HG03175 (cell line): ENCODE data around the gene RBCK1.

Experiments
- ATAC-seq: cut with Tn5 transposase; IDR thresholded peaks from one replicate; pipeline ENCODE4 v1.9.1; 2021; ENCODE audit warnings: mild to moderate bottlenecking, moderate library complexity; ENCODE audit not compliant: unreplicated experiment

The RBCK1 gene

DNA sequence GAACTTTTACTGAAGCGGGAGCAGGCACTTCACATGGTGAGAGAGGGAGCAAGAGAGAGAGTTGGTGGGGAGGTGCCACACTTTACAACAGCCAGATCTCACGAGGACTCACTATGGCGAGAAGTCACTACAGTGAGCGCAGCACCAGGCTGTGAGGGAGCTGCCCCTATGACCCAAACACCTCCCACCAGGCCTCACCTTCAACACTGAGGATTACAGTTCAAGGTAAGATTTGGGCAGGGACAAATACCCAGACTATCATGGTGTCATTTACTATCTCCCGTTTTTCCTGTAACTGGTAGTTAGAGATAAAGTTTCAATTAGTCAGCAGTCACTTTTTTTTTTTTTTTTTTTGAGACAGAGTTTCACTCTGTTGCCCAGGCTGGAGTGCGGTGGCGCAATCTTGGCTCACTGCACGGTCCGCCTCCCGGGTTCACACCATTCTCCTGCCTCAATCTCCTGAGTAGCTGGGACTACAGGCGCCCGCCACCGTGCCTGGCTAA is 7.8 kb downstream of the RBCK1 start:
- no peak for ATAC-seq

DNA sequence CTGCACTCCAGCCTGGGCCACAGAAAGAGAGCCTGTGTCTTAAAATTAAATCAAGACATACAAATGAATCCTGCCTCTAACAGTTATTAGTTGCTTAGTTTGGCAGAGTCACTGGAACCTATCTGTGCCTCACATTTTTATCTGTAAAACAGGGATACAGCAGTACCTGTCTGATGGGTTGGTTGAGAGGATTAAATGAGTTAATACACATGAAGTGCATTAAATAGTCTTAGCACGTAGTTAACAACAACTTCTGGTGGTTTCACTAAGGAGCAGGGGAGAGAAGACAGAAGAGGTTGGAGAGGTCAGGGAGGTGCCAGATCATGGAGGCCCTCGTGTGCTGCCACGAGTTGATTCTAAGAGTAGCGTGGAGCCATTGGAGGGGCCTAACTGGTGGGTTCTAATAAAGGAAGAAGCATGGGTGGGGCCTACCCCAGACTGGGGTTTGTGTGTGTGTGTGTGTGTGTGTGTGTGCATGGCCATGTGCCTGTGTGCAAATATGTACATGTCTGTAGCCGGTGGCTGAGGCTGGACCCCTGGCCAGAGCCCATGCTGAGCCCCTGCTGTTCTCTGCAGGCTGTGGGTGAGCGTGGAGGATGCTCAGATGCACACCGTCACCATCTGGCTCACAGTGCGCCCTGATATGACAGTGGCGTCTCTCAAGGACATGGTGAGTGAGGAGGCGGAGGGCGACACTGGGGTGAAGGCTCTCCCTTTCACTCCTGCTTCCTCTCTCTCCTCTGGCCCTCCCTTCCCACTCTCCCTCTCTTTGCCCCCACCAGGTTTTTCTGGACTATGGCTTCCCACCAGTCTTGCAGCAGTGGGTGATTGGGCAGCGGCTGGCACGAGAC is 9.1 kb downstream of the RBCK1 start:
- ATAC-seq = no peak

DNA sequence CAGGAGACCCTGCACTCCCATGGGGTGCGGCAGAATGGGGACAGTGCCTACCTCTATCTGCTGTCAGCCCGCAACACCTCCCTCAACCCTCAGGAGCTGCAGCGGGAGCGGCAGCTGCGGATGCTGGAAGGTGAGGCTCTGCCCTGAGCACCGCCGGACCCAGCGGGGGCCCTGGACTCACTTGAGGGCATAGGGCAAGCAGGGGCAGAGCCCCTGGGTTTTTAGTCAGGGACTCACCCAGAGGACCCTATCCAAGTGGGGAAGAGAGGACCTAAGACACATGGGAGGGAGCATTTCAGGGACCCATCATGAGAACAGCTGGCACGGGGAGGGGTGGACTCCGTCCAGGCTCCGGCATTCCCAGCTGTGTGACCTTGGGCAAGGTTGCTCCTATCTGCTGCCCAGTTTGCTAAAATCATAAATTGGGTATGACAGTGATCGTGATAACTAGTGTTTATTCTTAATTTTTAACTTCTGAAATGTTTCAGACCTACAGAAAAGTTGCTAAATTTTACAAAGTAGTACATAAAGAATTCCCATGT is 9.8 kb downstream of the RBCK1 start:
- no peak for ATAC-seq

DNA sequence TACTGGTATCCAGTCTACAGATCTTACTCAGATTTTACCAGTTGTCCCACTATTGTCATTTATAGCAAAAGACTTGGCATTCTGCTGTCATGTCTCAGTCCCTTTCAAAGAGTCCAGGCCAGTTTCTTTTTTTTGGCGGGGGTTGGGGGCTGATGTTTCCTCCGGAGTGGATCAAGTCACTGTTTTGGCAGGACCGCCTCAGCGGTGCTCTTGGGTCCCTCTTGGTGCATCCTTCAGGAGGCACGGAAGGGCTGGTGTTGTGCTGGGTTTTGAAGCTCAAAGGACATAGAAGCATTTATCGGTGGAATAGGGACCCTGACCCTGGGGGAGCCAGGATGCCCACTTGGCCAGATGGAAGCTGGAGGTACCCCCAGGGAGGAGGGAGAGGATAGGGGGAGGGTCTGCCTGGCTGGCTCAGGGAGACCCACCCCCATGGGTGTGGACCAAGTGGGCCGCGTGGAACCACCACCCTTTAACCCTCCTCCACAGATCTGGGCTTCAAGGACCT is 10.8 kb downstream of the RBCK1 start:
- no peak for ATAC-seq

DNA sequence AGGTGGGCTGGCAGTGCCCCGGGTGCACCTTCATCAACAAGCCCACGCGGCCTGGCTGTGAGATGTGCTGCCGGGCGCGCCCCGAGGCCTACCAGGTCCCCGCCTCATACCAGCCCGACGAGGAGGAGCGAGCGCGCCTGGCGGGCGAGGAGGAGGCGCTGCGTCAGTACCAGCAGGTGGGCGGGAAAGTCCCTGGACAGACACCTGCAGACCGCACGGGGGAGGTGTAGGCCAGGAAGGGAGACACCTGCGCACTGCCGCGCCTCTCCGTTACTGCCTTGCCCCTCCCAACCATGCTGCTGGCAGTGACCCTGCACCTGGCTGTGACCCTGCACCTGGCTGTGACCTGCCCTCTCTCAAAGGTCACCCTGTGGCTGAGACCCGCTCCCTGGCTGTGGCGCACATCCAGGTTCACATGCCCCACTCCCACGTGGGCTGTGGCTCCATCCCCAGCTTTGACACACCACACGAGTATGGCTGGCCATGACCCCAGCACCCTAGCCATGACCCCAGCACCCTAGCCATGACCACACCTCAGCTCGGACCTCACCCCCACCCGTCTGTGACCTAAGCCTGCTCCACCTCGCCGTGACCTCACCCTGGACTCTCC is 11.6 kb downstream of the RBCK1 start:
- ATAC-seq = no peak

DNA sequence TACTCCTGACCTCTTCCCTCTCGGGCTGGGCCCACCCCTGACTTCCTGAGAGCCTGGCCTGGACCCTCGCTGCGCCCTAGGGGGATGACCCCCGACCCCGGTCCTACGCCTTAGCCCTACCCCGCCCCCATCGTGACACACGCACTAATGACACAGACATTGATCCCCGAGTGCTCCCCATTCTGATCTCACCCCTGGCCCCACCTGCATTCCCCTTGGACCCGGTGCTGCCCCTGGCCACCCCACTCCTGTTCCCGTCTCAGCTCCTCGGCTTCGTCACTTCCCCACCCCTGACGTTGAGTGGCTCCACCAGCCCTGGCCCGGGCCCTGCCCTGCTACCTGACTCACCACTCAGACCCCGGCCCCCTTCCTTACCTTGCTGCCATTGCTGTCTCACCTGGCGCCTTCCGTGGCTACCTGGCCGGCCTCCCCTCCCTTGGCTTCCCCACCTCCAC is 12.1 kb downstream of the RBCK1 start:
- ATAC-seq = no peak

DNA sequence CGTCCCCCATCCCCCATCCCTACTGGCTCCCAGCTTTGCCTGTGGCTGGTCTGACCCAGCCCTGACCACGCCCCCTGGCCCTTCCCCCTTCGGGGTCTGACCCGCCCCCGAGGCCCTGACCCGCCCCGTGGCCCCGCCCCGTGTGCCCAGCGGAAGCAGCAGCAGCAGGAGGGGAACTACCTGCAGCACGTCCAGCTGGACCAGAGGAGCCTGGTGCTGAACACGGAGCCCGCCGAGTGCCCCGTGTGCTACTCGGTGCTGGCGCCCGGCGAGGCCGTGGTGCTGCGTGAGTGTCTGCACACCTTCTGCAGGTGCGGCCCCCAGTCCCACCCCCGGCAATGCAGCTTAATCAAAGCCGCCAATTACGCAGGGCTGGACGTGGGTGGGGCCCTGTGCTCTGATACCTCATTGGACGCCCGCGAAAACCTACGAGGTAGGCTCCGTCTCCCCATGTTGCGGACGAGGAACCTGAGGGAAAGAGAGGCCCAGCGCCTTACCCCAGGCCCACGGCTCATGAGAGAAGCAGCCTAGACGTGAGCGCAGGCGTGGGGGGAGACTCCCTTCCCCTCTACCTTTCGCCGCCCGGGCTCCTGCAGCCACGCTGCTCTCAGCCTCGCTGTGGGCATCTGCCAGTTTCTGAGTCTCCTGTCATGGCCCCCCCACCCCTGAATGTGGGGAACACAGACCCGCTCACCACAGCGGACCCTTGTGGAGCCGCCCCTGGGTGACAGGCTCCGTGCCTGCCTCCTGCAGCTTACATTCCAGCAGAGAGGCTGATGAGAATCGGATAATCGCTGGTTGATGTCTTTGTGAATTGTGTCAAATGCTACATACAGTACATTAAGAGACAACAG is 12.8 kb downstream of the RBCK1 start:
- no peak for ATAC-seq

DNA sequence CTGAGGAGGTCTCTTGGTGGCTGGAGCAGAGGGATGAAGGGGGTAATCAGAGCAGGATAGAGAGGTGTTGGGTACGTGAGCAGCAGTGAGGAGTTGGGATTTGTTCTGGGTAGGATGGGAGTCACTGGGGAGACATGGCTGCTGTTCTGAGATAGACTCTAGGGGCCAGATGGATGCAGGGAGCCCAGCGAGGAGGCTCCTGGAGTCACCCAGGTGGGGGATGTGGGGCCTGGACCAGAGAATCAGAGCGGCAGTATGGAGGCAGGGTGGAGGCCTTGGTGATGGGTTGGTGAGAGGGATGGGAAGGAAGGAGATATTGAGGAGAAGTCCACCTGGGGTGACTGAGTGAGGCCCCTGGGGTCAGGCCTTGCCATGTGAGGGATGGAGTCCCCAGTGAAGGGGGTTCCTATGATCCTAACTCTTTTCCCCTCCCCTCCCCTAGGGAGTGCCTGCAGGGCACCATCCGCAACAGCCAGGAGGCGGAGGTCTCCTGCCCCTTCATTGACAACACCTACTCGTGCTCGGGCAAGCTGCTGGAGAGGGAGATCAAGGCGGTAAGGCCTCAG is 13.7 kb downstream of the RBCK1 start:
- ATAC-seq = no peak

DNA sequence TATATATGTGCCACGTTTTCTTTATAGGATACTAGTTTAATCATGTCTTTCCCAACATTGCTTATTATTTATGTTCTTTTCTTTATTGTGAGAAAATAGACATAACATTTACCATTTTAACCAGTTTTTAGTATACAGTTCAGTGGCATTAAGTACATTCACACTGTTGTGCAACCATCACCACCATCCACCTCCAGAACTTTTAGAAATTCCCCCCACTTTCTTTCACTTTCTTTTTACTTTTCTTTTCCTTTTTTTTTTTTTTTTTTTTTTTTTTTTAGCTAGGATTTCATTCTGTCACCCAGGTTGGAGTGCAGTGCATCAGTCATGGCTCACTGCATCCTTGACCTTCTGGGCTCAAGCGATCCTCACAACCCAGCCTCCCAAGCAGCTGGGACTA is 18.5 kb downstream of the RBCK1 start:
- ATAC-seq = no peak

DNA sequence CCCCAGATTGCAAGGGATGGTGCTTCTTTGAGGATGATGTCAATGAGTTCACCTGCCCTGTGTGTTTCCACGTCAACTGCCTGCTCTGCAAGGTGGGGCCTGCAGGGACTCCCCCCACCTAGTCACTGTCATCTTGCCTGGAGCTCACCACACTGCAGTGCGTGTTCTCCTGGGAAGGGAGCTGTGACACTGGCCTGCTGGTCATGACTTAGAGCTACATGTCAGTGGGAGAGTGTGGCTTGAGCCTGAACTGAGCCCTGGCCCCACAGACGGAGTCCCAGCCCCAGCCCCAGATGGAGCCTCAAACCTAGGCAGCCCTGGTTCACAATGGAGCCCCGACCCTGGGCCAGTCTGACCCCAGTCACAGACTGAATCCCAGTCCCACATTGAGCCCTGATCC is 19.3 kb downstream of the RBCK1 start:
- no peak for ATAC-seq

DNA sequence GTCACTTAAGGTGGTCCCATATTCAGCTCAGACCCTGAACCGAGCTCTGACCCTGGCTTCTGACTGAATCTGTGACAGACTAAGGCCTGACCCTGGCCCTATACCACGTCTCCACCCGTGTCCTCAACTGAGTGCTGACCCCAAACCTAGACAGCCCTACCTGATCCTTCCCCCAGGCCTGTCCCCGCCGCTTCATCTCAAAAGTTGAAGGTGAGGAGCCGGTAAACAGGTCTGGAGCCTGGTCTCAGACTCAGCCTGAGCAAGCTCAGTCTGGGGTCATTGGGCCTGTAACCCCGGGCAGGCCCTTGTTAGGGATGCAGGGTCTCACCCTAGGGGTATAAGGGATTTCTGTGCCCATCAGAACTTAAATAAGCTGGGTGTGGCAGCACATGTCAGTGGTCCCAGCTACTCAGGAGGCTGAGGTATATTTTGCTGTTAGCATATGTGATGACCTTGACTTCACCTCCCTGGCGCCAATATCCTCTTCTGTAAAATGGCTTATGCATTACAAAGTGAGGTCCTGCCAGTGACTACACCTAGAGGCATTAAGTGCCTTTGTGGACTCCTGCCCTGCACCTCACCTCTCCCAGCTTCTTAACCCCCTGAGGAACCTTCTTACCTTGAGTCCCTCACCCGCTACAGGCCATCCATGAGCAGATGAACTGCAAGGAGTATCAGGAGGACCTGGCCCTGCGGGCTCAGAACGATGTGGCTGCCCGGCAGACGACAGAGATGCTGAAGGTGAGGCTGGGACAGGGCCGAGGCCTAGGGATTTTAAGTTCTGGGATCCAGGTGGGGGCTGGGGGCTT is 20.0 kb downstream of the RBCK1 start:
- ATAC-seq = no peak

DNA sequence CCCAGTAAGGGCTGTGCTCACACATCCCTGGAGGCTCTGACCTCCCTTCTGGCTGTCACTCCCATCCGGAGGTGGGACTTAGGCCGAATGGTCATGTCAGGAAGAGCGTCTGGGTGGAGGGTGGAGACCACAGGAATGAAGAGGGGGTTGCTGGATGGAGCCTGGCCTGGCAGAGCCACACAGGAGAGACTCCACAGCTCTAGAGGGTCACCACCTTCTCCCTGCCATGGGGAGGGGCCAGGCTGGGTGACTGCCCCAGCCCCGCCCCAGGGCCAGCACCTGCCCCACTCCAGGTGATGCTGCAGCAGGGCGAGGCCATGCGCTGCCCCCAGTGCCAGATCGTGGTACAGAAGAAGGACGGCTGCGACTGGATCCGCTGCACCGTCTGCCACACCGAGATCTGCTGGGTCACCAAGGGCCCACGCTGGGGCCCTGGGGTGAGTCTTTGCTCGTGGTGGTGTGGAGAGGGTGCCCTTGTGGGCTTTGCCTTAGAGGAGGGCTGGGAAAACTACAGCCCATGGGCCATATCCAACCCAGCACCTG is 20.6 kb downstream of the RBCK1 start:
- ATAC-seq = no peak

DNA sequence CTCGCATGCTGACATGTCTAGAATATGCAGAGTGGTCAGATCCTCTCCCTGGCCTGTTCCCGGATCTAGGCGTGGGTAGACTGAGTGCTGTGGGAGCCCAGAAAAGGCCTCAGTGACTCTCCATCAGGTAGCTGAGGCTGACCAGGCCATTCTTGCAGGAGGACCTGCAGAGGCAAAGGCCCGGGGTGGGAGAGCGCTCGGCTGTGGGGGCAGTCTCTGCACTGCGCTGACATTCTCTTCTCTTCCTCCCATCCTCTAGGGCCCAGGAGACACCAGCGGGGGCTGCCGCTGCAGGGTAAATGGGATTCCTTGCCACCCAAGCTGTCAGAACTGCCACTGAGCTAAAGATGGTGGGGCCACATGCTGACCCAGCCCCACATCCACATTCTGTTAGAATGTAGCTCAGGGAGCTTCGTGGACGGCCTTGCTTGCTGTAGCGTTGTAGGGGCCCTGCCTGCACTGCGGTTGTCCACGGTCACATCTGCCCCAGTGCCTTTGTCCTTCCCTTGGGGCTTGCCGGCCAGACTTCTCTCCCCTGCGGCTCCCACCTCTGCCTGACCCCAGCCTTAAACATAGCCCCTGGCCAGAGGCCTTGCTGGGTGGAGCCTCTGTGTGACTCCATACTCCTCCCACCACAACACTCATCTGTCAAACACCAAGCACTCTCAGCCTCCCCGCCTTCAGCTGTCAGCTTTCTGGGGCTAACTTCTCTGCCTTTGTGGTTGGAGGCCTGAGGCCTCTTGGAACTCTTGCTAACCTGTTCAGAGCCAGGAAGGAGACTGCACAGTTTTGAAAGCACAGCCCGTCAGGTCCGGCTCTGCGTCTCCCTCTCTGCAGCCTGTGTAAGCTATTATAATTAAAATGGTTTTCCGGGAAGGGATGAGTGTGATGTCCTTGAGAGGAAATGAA is 22.2 kb downstream of the RBCK1 start:
- ATAC-seq = no peak

DNA sequence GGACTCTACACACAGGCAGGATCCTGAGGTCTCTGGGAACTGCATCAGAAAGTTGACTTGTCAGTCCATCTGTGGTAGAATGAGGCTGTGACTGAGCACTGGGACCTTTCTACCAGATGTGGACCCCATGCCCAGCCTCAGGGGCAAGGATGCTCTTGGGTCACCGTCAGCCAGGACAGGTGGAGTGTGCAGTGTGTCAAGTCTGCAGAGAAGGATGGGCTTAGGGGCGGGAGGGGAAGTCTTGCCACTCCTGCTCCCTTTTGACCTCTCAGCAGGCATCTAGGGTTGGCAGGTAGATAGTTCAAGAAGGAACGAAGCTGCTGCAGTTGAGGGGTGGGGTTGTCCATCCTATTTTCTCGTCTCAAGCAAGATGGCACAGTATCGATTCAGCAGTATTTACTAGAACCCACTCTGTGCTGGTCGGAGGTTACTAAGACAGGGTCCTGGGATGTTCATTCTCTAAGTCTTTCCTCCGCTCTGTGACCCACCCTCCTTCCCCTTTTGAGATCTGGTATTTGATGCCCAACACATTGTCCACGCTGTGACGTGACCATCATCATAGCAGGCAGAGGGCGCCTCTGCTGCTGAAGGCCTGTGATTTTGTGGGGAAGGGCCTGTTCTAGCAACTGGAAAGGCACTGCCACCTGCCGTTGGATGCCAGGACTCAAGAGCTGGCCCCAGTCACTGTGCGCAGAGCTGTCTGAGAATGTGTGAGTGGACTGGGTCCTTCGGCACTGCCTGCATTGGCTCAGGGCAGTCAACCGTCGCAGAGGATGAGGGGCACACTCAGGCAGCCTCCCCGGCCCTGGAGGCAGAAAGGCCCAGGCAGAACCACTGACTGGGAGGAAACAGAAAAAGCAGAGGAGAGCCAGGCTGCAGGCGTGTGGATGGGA is 23.2 kb downstream of the RBCK1 start:
- ATAC-seq = no peak

DNA sequence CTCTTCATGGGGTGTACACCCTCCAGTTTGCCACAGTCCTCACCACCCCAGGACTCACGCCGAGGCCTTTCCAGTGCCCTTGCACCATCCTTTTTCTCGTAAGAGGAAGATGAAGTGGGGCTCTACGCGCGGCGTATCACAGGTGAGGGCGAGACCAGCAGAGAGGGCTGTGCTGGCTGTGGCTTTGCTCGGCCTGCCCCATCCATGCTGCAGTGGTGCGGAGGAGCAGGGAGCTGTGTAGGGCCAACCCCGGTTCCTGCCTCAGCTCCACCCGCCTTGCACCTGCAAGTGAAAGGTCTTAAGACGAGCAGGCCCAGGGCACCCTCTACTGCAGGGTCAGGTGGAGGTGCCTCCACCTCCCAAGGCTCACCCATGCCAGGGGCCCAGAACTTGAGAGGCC is 24.1 kb downstream of the RBCK1 start:
- no peak for ATAC-seq

DNA sequence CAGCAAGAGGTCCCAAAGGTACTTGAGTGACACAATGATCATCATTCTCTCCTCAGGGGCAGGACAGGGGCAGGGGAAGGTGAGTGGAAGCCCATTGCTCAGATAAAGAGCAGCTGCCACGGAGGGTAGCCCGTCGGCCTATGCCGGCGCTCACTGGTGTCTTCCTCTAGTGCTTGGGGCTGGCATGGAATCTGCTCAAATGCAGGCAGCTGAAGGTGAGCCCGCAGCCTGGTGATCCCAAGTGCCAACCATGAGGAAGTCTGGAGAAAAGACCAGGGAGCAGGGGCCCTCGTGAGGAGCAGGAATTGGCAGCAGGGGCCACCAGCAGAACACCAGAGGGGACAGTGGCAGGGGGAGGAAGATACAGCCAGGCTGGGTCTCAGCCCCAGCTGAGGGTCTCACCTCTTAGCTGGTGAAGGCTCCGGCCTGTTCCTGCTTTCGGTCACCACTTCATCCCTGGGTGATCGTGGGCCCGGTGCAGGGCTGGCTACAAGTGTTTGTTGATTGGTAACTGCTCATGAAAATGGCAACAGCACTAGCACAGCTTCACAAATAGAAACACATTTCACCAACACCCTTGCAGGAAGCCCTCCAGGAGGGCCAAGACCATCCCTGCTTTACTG is 24.7 kb downstream of the RBCK1 start:
- ATAC-seq = no peak
